EL (cell line): Measurements from ENCODE around the gene RANBP3L.

Experiments
- DNase-seq: peaks from one replicate; pipeline ENCODE4 v3.0.0-alpha.2; 2016

The RANBP3L gene

GRCh38 chr5:36241631-36242533 is 59.8 kb downstream of the RANBP3L start, which contains the start of gene NADK2:
NADK2 (minus strand) TSS chr5:36241925; CDS start chr5:36241798, 127 bp downstream.
- DNase-seq, result peak; percentile 98

GRCh38 chr5:36240779-36241630 is 60.7 kb downstream of the RANBP3L start:
- peak; percentile 75 for DNase-seq

- no peak for DNase-seq
Measured at GRCh38 chr5:36239370-36240293, 62.1 kb downstream of the RANBP3L start.

GRCh38 chr5:36238502-36239295 is 63.0 kb downstream of the RANBP3L start:
- no peak for DNase-seq

GRCh38 chr5:36237751-36238150 is 64.0 kb downstream of the RANBP3L start:
- no peak for DNase-seq

GRCh38 chr5:36236801-36237200 is 64.9 kb downstream of the RANBP3L start:
- no peak for DNase-seq

GRCh38 chr5:36232533-36232932 is 69.2 kb downstream of the RANBP3L start:
- no peak for DNase-seq

- no peak for DNase-seq
Measured at GRCh38 chr5:36230151-36230790, 71.4 kb downstream of the RANBP3L start.

- no peak for DNase-seq
Measured at GRCh38 chr5:36228505-36228904, 73.2 kb downstream of the RANBP3L start.

GRCh38 chr5:36227046-36227445 is 74.7 kb downstream of the RANBP3L start:
- no peak for DNase-seq

- DNase-seq, result no peak
Measured at GRCh38 chr5:36222620-36223019, 79.1 kb downstream of the RANBP3L start.

GRCh38 chr5:36217988-36218387 is 83.7 kb downstream of the RANBP3L start:
- DNase-seq, result no peak

- no peak for DNase-seq
Measured at GRCh38 chr5:36217567-36217966, 84.1 kb downstream of the RANBP3L start.

- DNase-seq, result no peak
Measured at GRCh38 chr5:36215910-36216309, 85.8 kb downstream of the RANBP3L start.

GRCh38 chr5:36214436-36214835 is 87.3 kb downstream of the RANBP3L start:
- DNase-seq, result no peak

- peak; percentile 40 for DNase-seq
Measured at GRCh38 chr5:36209664-36210063, 92.0 kb downstream of the RANBP3L start.

GRCh38 chr5:36208786-36209185 is 92.9 kb downstream of the RANBP3L start:
- DNase-seq, result no peak

- no peak for DNase-seq
Measured at GRCh38 chr5:36206913-36207312, 94.8 kb downstream of the RANBP3L start.

GRCh38 chr5:36205329-36205728 is 96.4 kb downstream of the RANBP3L start:
- no peak for DNase-seq

- DNase-seq, result peak; percentile 53
Measured at GRCh38 chr5:36202521-36202961, 99.2 kb downstream of the RANBP3L start.

GRCh38 chr5:36200513-36200912 is 101.2 kb downstream of the RANBP3L start:
- DNase-seq, result peak; percentile 59
